GM12878 (cell line): ENCODE measurements around the gene ZNF511. TPM values are rescaled to one million over a fixed set of nuclear protein-coding genes. Genes with fewer than 3 reads are reported as not detected.
A peak's percentile ranks its signal among the peaks of the same experiment; 100 is the strongest.

Experiments
- CHD4 ChIP-seq: fragments of 200-600 bp; sonication (generic); IDR thresholded peaks from 2 replicates; pipeline ENCODE4 v1.6.1; 2016; ENCODE audit warnings: mild to moderate bottlenecking
- FOS ChIP-seq: IDR thresholded peaks from 3 replicates; pipeline ENCODE4 v1.6.1; 2011; ENCODE audit warnings: borderline replicate concordance; ENCODE audit not compliant: insufficient read length; ENCODE audit errors: extremely low read depth
- IRF4 ChIP-seq: IDR thresholded peaks from 2 replicates; pipeline ENCODE4 v1.6.1; 2011; ENCODE audit warnings: low read depth, low read length
- MLLT1 ChIP-seq: fragments of 450-650 bp; IDR thresholded peaks from 2 replicates; pipeline ENCODE4 v1.6.1; 2016; ENCODE audit warnings: mild to moderate bottlenecking
- MXI1 ChIP-seq: fragments of 150-350 bp; IDR thresholded peaks from 2 replicates; pipeline ENCODE4 v1.6.1; 2011; ENCODE audit warnings: low read depth, mild to moderate bottlenecking, inconsistent platforms, low read length, improper control_type of control experiment
- NBN ChIP-seq: fragments of 450-650 bp; IDR thresholded peaks from 2 replicates; pipeline ENCODE4 v1.6.1; 2016
- NR2C1 ChIP-seq: fragments of 450-650 bp; IDR thresholded peaks from 2 replicates; pipeline ENCODE4 v1.6.1; 2017; ENCODE audit warnings: antibody characterized with exemption, mild to moderate bottlenecking, moderate library complexity
- POLR2A ChIP-seq: IDR thresholded peaks from 2 replicates; pipeline ENCODE4 v1.6.1; 2011; ENCODE audit warnings: low read depth, mild to moderate bottlenecking, low read length
- POU2F2 ChIP-seq: IDR thresholded peaks from 3 replicates; pipeline ENCODE4 v1.6.1; 2011; ENCODE audit warnings: low read depth, mild to moderate bottlenecking, low read length, borderline replicate concordance
- PRDM15 ChIP-seq: fragments of 450-650 bp; formaldehyde crosslinking; IDR thresholded peaks from 2 replicates; pipeline ENCODE4 v1.4.0; 2020; ENCODE audit warnings: mild to moderate bottlenecking, moderate library complexity
- RBBP5 ChIP-seq: fragments of 200-600 bp; sonication (generic); conservative IDR thresholded peaks from 2 replicates; pipeline ENCODE4 v1.6.1; 2016
- RELA ChIP-seq: fragments of 450-650 bp; IDR thresholded peaks from 2 replicates; pipeline ENCODE4 v1.8.0; 2014; ENCODE audit warnings: borderline replicate concordance; ENCODE audit not compliant: partially characterized antibody
- RFX5 ChIP-seq: IDR thresholded peaks from 2 replicates; pipeline ENCODE4 v1.6.1; 2011; ENCODE audit warnings: low read depth, low read length, improper control_type of control experiment
- SMARCA5 ChIP-seq: fragments of 450-650 bp; IDR thresholded peaks from 2 replicates; pipeline ENCODE4 v1.6.1; 2017; ENCODE audit warnings: mild to moderate bottlenecking
- SREBF2 ChIP-seq: IDR thresholded peaks from 2 replicates; pipeline ENCODE4 v1.6.1; 2012; ENCODE audit warnings: mild to moderate bottlenecking, low read length
- STAT3 ChIP-seq: IDR thresholded peaks from 2 replicates; pipeline ENCODE4 v1.6.1; 2011; ENCODE audit warnings: low read depth, low read length, improper control_type of control experiment
- TCF3 ChIP-seq: IDR thresholded peaks from 2 replicates; pipeline ENCODE4 v1.6.1; 2012; ENCODE audit warnings: low read depth, mild to moderate bottlenecking, low read length, borderline replicate concordance; ENCODE audit not compliant: insufficient read depth
- ZBTB11 ChIP-seq: fragments of 450-650 bp; formaldehyde crosslinking; IDR thresholded peaks from 2 replicates; pipeline ENCODE4 v1.5.0; 2022; ENCODE audit warnings: mild to moderate bottlenecking, missing genetic modification characterization
- ZNF687 ChIP-seq: fragments of 450-650 bp; IDR thresholded peaks from 2 replicates; pipeline ENCODE4 v1.6.1; 2017; ENCODE audit warnings: mild to moderate bottlenecking, moderate library complexity
- polyA plus RNA-seq, 11 experiments: library from polyadenylated mRNA; depleted of rRNA in 4 of 11; unstranded in 6 of 11; stranded (reverse) in 5 of 11; fragments of >200 nt; fragmentation: Nextera tagmentation in 4 of 11; fragmentation: Illumina TruSeq in 1 of 11; extraction: Ambion mirVana in 4 of 11; extraction: Trizol in 1 of 11; gene quantifications; 1 replicate in 1 of 11; 2 replicates in 10 of 11; pipeline versions ENCODE4 v1.2.1 to v1.2.3, GENCODE V29; 2011 to 2016; ENCODE audit warnings: inconsistent platforms in 2 of 11, missing spikeins in 2 of 11, low read depth in 1 of 11
- total RNA-seq, 4 experiments: library from RNA; depleted of rRNA in 3 of 4; stranded (reverse); fragments of >200 nt in 3 of 4; fragmentation: Illumina TruSeq in 1 of 4; extraction: Trizol in 1 of 4; gene quantifications; 2 replicates each; pipeline versions ENCODE4 v1.2.1 to v1.2.3, GENCODE V29; 2013 to 2021

The ZNF511 gene
- total and polyA plus RNA-seq, 10 of the 15 experiments (the other 5 are each of a cell fraction or from before 2014, with no cell fraction given), result 0.58 to 110 (median 32.0) TPM

GRCh38 chr10:133329491-133330202 lies 20.9 kb downstream of the ZNF511 start (continued):
- no peak for TF ChIP-seq ZNF687
- no peak for TF ChIP-seq RELA
- no peak for TF ChIP-seq STAT3
- TF ChIP-seq NR2C1, result no peak
- no peak for TF ChIP-seq SREBF2
- TF ChIP-seq PRDM15, result no peak
- TF ChIP-seq FOS, result no peak
- TF ChIP-seq MXI1, result 0 out of 2 replicates have a peak, but pooled peaks have one; percentile 23
- TF ChIP-seq TCF3, result 0 out of 2 replicates have a peak, but pooled peaks have one; percentile 47
- TF ChIP-seq RFX5, result 0 out of 2 replicates have a peak, but pooled peaks have one; percentile 22
- peak; percentile 36; the same call in 1 of the 2 replicates for TF ChIP-seq NBN
- TF ChIP-seq ZBTB11 (CRISPR knock-in tag), result no peak
- no peak for TF ChIP-seq POLR2A
- 0 out of 3 replicates have a peak, but pooled peaks have one; percentile 17 for TF ChIP-seq POU2F2
- no peak for TF ChIP-seq RBBP5
- no peak for TF ChIP-seq IRF4
- no peak for TF ChIP-seq MLLT1
- TF ChIP-seq CHD4, result no peak
- TF ChIP-seq SMARCA5, result no peak
